ENCODE measurements around the gene FREM1.

FREM1 gene

DNA sequence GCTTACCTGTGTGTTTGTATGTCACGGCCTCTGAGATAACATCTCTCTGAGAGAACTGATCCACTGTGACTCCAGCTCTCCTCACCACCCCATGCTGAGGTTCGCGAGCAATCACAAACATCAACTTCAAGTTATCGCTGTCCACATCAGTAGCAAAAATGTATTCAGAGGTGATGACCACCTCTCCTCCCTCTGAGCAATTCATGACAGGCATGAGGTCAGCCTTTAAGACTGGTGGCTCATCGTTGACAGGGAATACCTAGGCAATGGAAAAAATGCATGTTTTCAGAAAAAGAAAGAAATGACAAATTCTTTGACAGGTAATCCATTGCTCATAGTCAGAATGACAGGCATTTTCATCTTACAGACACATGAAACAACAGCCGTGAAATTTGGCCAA is 97.4 kb downstream of the FREM1 start:
- no peak overlapping the region for H3K4me3 ChIP-seq (ENCODE audit: control insufficient read depth, low read depth, low read length)
- no peak for DNase-seq (ENCODE audit: low read depth)
- TF ChIP-seq, protein P1, sequence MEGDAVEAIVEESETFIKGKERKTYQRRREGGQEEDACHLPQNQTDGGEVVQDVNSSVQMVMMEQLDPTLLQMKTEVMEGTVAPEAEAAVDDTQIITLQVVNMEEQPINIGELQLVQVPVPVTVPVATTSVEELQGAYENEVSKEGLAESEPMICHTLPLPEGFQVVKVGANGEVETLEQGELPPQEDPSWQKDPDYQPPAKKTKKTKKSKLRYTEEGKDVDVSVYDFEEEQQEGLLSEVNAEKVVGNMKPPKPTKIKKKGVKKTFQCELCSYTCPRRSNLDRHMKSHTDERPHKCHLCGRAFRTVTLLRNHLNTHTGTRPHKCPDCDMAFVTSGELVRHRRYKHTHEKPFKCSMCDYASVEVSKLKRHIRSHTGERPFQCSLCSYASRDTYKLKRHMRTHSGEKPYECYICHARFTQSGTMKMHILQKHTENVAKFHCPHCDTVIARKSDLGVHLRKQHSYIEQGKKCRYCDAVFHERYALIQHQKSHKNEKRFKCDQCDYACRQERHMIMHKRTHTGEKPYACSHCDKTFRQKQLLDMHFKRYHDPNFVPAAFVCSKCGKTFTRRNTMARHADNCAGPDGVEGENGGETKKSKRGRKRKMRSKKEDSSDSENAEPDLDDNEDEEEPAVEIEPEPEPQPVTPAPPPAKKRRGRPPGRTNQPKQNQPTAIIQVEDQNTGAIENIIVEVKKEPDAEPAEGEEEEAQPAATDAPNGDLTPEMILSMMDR (IDR thresholded peaks at IDR 0.05; ENCODE audit: control insufficient read depth, insufficient read depth, low read depth, low read length, missing control alignments) = no peak

GRCh38 chr9:14811844-14812243 is 98.4 kb downstream of the FREM1 start:
- DNase-seq (ENCODE audit: low read depth) = no peak
- TF ChIP-seq, protein P1 (IDR thresholded peaks at IDR 0.05; ENCODE audit: control insufficient read depth, insufficient read depth, low read depth, low read length, missing control alignments) = no peak
- H3K4me3 ChIP-seq (ENCODE audit: control insufficient read depth, low read depth, low read length) = no peak overlapping the region

- no peak overlapping the region for H3K4me3 ChIP-seq (ENCODE audit: control insufficient read depth, low read depth, low read length)
- TF ChIP-seq, protein P1 (IDR thresholded peaks at IDR 0.05; ENCODE audit: control insufficient read depth, insufficient read depth, low read depth, low read length, missing control alignments) = no peak
- no peak for DNase-seq (ENCODE audit: low read depth)
Observed at GRCh38 chr9:14806941-14807520, 103.2 kb downstream of the FREM1 start.

GRCh38 chr9:14799030-14799429 is 111.2 kb downstream of the FREM1 start:
- H3K4me3 ChIP-seq (ENCODE audit: control insufficient read depth, low read depth, low read length) = no peak overlapping the region
- DNase-seq (ENCODE audit: low read depth) = no peak
- TF ChIP-seq, protein P1 (IDR thresholded peaks at IDR 0.05; ENCODE audit: control insufficient read depth, insufficient read depth, low read depth, low read length, missing control alignments) = no peak

- DNase-seq (ENCODE audit: low read depth) = no peak
- no peak overlapping the region for H3K4me3 ChIP-seq (ENCODE audit: control insufficient read depth, low read depth, low read length)
- TF ChIP-seq, protein P1 (IDR thresholded peaks at IDR 0.05; ENCODE audit: control insufficient read depth, insufficient read depth, low read depth, low read length, missing control alignments) = no peak
Observed at GRCh38 chr9:14797435-14797834, 112.8 kb downstream of the FREM1 start.

- DNase-seq (ENCODE audit: low read depth) = no peak
- TF ChIP-seq, protein P1 (IDR thresholded peaks at IDR 0.05; ENCODE audit: control insufficient read depth, insufficient read depth, low read depth, low read length, missing control alignments) = no peak
- no peak overlapping the region for H3K4me3 ChIP-seq (ENCODE audit: control insufficient read depth, low read depth, low read length)
Observed at GRCh38 chr9:14793389-14793788, 116.8 kb downstream of the FREM1 start.

DNA sequence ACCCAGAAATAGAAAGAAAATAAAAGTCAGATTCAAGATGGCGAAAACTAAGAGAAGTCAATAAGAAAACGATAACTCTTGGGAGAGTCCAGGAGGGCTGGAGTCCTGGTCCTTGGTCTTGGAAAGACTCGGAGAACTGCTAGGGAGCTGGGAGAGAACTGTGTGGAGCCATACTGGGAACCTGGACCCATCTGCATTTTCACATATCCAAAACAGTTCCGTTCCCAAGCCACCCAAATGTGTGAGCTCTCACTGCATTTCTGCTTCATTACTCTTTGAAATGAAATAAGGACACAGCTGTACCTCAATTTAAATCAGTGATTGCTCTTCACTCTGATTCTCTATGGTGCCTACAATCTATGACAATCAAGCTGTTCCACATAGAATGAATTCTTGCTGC is 119.6 kb downstream of the FREM1 start:
- DNase-seq (ENCODE audit: low read depth) = no peak
- TF ChIP-seq, protein P1 (IDR thresholded peaks at IDR 0.05; ENCODE audit: control insufficient read depth, insufficient read depth, low read depth, low read length, missing control alignments) = no peak
- H3K4me3 ChIP-seq (ENCODE audit: control insufficient read depth, low read depth, low read length) = no peak overlapping the region

All from AG09309 (cell line).